Inferior parietal cortex (tissue), 1 donor: ENCODE measurements around the gene IFT43.

Experiments used
- DNase-seq: peaks from one replicate; pipeline ENCODE4 v3.0.0-alpha.2; 2016; ENCODE audit errors: extremely low spot score

IFT43 gene

GRCh38 chr14:76109087-76109880 is 123.7 kb downstream of the IFT43 start:
- no peak for DNase-seq

- no peak for DNase-seq
These were observed 127.5 kb downstream of the IFT43 start for GRCh38 chr14:76112889-76113624.

DNA sequence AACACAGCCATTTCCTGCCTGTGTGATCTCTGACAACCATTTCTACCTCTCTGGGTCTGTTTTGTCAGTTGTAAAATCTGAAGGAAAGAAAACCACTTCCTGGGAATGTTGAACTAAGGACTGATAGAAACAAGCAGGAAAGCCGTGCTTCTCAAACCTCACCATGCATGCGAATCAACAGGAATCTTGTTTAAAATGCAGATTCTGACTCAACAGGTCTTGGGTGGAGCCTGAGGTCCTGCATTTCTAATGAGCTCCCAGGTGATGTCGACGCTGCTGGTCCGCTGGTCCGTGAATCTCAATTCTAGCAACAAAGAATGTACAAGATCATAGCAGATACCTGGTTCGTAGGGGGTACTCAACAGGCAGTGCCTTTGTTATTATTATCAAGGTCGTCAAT is 128.1 kb downstream of the IFT43 start:
- DNase-seq = no peak

DNA sequence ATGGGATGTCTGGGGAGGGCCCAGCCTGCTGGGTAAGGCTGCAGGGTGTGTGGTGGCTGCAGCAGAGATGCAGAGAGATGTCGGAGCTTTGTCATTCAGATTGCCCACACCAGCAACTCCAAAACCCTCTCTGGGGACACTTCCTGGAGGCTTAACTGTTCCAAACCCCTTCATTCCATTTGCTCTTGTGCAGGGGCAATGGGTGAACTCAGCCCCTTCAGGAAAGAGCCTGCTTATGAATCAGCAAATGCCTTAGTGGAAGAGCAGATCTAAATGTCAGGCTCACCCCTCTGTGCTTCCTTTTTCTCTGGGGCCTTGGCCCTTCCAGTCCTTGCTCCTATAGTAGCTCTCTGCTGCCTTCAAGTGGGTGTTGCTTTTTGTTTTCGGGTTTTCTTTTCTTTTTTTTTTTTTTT is 129.5 kb downstream of the IFT43 start:
- DNase-seq = no peak

- DNase-seq = no peak
These were observed 132.4 kb downstream of the IFT43 start for GRCh38 chr14:76117789-76118484.

DNA sequence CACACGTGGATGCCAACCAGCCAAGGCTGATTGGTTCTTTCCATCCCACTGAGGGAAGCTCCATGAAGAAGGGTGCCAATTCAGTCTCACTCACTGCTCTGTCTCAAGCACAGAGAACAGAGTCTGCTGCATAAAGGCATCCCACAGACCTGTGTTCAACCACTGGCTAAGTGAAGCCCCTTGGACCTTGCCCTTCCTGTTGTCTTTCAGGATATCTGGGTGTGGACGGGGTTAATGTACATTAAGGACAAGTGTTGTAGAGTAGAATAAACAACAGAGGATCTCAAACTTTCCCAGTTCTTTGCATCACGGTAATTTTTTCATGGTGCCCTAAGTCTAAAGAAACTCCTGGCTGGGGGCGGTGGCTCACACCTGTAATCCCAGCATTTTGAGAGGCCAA is 133.0 kb downstream of the IFT43 start:
- DNase-seq = no peak

GRCh38 chr14:76121089-76121748 is 135.7 kb downstream of the IFT43 start:
- no peak for DNase-seq

GRCh38 chr14:76123426-76124225 is 138.1 kb downstream of the IFT43 start:
- DNase-seq = no peak

GRCh38 chr14:76125511-76125910 is 139.9 kb downstream of the IFT43 start:
- DNase-seq = no peak

DNA sequence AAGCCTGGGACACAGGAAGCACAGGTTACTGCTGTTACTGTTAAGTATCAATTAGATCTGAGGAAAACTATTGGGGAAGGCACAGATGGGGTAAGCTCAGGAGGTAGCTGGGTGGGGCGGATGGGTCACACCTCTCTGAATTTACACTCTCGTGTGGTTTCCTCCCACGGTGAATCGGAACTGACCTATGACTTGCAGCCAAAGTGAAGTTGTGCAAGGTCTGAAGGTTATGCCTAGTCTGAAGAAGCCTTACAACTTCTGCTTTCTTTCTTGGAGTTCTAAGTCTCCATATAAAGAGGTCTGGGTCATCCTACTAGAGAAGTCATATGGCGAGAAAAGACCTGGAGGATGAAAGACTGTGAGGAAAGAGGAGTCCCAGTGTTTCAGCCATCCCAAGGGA is 140.5 kb downstream of the IFT43 start:
- DNase-seq = no peak

DNA sequence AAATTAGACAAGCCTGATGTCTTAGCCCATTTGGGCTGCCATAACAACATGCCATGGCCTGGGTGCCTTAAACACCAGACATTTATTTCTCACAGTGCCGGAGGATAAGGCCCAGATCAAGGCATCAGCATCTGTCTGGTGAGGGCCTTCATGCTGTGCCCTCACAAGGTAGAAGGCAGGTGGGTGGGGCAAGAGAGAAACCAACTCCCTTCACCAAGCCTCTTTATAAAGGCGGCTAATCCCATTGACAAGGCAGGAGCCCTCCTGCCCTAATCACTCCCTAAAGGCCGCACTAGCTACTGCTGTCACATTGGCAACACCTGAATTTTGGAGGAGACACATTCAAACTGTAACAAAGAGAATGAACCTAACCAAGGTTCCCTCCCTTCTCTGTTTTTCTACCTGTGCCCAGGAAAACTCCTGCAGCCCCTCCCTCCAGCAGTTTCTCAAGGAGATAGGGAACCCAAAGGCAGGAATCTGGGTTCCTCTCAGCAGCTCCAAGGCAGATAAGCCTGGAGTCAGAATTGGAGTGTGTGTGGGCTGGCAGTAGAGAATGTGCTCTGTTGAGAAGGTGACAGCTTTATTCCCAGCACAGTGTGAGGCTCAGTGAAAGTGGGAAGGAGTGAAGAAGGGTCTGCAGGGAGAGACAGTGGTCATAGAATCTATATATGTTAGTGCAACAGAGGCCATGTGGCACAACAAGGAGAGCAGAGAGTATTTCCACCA is 144.5 kb downstream of the IFT43 start:
- no peak for DNase-seq

DNA sequence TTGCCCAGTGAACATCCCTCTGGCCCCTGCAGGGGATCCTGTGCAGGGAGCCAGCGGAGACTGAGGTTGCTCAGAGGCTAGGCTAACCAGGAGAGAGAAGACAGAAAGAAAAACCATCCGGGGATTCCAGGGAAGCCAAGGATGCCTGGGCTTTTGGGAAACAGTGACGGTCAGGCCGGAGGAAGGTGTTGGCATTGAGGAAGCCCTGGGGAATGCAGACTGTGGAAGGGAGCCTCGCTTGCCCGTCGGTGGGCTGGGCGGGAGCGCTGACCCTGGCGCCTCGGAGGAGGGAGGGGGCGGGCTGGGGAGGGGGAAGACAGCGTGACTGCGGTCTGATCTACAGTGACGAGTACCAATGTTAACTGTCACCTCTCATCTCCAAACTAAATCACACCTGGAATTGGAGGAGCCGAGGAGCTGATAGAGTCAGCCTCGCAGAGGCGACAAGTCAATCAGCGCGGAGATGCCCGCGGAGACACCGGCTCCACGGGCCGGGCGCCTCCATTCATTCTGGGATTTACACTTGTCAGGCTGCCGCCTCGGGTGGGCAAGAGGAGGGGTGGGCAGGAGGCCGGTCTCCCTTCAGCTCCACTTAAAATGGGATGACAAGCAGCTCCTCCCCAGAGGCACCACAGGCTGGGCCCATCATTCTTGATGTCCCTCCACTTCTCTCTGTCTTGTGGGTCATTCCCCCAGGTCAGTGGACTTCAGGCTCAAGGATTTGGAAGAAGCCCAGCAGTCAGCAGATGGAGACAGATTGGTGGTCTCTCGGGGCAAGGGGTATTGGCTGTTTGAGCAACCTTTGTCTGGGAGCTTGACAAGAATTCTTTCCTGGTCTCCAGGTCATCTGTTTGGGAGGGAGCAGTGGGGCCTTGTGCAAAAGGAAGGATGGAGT is 145.8 kb downstream of the IFT43 start:
- no peak for DNase-seq

DNA sequence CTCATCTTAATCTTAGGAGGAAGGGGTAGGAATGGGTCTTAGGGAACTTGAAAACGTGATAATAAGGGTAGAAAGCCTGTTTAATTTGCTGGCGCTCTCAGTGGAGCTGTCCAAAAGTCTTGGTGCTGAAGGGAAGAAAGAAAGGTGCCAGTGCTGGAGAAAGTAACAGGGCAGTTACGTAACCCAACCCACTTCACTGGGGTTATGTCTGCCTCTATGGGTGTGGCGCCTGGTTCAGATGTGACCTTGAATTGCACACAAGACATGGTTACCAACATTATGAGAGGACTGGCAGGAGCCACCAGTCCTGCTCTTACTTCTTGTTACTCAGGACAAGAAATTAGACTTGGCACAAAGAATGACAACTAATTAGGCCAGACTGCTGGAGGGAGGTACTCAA is 147.5 kb downstream of the IFT43 start:
- DNase-seq = no peak
